Ramos (cell line): ENCODE results near the gene MMAB.

ENCODE experiments used
- in situ Hi-C: fragments of 300-500 bp; cut with MboI; formaldehyde crosslinking; loops from one replicate; pipeline ENCODE4 v1.14.3; 2022; ENCODE audit warnings: low sequenced_read_pairs; ENCODE audit not compliant: unreplicated experiment

Gene MMAB

GRCh38 chr12:109524466-109525278 is 48.6 kb downstream of the MMAB start:
- in situ Hi-C loops: loop anchor here (10.0 kb wide), 1 partner anchor 250 kb away; no protein-coding TSS in a partner anchor

- in situ Hi-C loops: loop anchor here (10.0 kb wide), 1 partner anchor 251 kb away; no protein-coding TSS in a partner anchor
Observed at GRCh38 chr12:109523504-109523903, 49.8 kb downstream of the MMAB start.

GRCh38 chr12:109523071-109523470 is 50.2 kb downstream of the MMAB start:
- in situ Hi-C loops: loop anchor here (10.0 kb wide), 1 partner anchor 252 kb away; no protein-coding TSS in a partner anchor

GRCh38 chr12:109521831-109522230 is 51.5 kb downstream of the MMAB start:
- in situ Hi-C loops: loop anchor here (10.0 kb wide), 1 partner anchor 253 kb away; no protein-coding TSS in a partner anchor

DNA sequence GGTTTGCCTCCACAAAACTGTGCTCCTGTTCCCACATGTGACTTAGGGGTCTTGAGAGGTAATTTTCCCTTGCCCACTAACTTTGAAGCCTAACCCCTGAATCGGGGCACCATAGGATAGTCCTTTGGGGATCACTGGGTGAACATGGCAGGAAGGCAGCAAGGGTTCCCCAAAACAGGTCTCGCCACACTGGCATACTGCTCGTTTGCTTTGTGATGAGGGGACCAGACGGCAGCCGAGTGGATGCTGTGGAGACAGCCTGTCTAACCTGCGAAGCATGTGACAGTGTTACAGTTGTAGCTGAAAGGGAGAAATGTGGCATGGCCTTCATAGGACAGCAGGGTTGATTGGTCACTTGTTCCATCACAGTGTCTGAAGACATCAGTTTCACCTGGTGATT is 53.5 kb downstream of the MMAB start:
- in situ Hi-C loops: loop anchor here (10.0 kb wide), 1 partner anchor 255 kb away; no protein-coding TSS in a partner anchor

GRCh38 chr12:109518820-109519665 is 54.3 kb downstream of the MMAB start:
- in situ Hi-C loops: no loop called here

- in situ Hi-C loops: no loop called here
Observed at GRCh38 chr12:109517619-109518018, 55.7 kb downstream of the MMAB start.

- in situ Hi-C loops: no loop called here
Observed at GRCh38 chr12:109513977-109514376, 59.3 kb downstream of the MMAB start.

DNA sequence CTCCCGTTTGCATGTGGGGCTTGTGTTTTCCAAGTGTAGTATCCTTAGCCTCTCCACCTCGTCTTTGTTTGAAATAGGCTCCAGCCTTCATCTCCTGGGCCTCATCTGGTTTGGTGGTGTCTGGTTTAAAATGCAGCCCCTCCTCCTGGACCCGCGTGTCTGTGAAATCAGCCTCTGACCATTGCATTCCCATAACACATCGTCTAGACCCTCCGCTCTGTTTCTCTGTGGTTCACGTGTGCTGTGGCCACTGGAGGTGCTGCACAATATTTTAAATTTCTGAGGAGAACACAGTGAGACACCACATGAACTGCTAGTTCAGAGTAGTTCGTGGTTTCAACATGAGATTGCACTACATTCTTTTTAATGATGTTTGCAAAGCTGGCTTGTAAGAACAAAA is 60.3 kb downstream of the MMAB start:
- in situ Hi-C loops: no loop called here

DNA sequence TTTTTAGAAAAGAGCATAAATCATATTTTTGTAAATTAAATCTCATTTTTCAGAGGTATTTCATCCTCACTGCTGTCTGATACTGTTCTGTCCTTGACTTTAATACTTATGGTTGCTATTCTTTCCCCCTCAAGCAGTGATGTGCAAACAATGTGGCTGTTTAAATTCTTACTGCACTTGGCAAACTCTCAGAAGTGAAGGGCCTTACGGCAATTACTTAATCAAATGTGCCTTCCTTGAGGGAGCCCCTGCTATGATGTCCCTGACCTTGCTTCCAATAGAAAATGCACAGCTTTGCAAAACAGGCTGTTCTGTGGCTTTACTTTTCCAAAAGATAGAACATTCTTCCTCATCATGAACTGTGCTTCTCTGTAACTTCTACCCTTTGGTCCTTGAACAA is 60.7 kb downstream of the MMAB start:
- in situ Hi-C loops: no loop called here

GRCh38 chr12:109510196-109510595 is 63.1 kb downstream of the MMAB start:
- in situ Hi-C loops: no loop called here

GRCh38 chr12:109504068-109504467 is 69.2 kb downstream of the MMAB start:
- in situ Hi-C loops: no loop called here
